IMR-90 (cell line): ENCODE results near the gene CADM1. TPM values are rescaled to one million over a fixed set of nuclear protein-coding genes. Genes with fewer than 3 reads are reported as not detected.

Experiments used
- ATAC-seq: fragments of 200-7000 bp; cut with Tn5 transposase; 2 replicates; pipeline ENCODE4 v1.9.1; 2020; ENCODE audit warnings: low read depth, mild to moderate bottlenecking, moderate library complexity
- BruUV-seq: library from RNA; stranded (reverse); fragments of 400-500 nt; replicated peaks from 2 replicates; lab custom pipeline; 2021; lab: Mats Ljungman, UMichigan
- CTCF ChIA-PET: fragments of 300-600 bp; formaldehyde crosslinking; extraction: SDS; loops from one replicate; lab custom pipeline; 2021; ENCODE audit warnings: antibody characterized with exemption; lab: Yijun Ruan, JAX
- POLR2A ChIA-PET: fragments of 300-600 bp; sonication (Branson Sonifier 250); formaldehyde crosslinking; loops from one replicate; lab custom pipeline; 2022; ENCODE audit warnings: antibody characterized with exemption; ENCODE audit not compliant: unreplicated experiment; lab: Charles Lee
- DNase-seq: peaks from one replicate; pipeline ENCODE4 v3.0.0; 2013
- H2AFZ ChIP-seq: replicated peaks from 2 replicates; pipeline ENCODE3; 2013; ENCODE audit warnings: low read length, mild to moderate bottlenecking; ENCODE audit not compliant: poor library complexity
- H2AK5ac ChIP-seq: 2 replicates; pipeline ENCODE4 v1.6.1; 2013; ENCODE audit warnings: low read depth, low read length, inconsistent platforms
- H2AK9ac ChIP-seq: replicated peaks from 2 replicates; pipeline ENCODE3; 2013; ENCODE audit warnings: mild to moderate bottlenecking, low read depth, low read length, moderate library complexity; ENCODE audit not compliant: poor library complexity
- H2BK120ac ChIP-seq: 2 replicates; pipeline ENCODE4 v1.6.1; 2013; ENCODE audit warnings: low read depth, low read length, inconsistent platforms
- H2BK15ac ChIP-seq: 3 replicates; pipeline ENCODE4 v1.6.1; 2013; ENCODE audit warnings: low read depth, low read length, inconsistent platforms
- H2BK20ac ChIP-seq: 2 replicates; pipeline ENCODE4 v1.6.1; 2013; ENCODE audit warnings: low read depth, mild to moderate bottlenecking, inconsistent platforms, low read length, moderate library complexity
- H2BK5ac ChIP-seq: 2 replicates; pipeline ENCODE4 v1.6.1; 2013; ENCODE audit warnings: mild to moderate bottlenecking, low read depth, low read length, inconsistent platforms; ENCODE audit not compliant: poor library complexity, severe bottlenecking
- H3K14ac ChIP-seq: replicated peaks from 2 replicates; pipeline ENCODE4 v1.6.1; 2013; ENCODE audit warnings: low read depth, low read length, inconsistent platforms
- H3K18ac ChIP-seq: 2 replicates; pipeline ENCODE4 v1.6.1; 2013; ENCODE audit warnings: low read depth, low read length, control low read depth
- H3K23ac ChIP-seq: 2 replicates; pipeline ENCODE4 v1.6.1; 2013; ENCODE audit warnings: low read depth, low read length, inconsistent platforms
- H3K27ac ChIP-seq: 2 replicates; pipeline ENCODE4 v1.5.1; 2013; ENCODE audit warnings: mild to moderate bottlenecking, control low read depth, low read length; ENCODE audit not compliant: insufficient read depth
- H3K27me3 ChIP-seq: 2 replicates; pipeline ENCODE4 v1.6.1; 2013; ENCODE audit warnings: low read length; ENCODE audit not compliant: control insufficient read depth, insufficient read depth
- H3K36me3 ChIP-seq: 2 replicates; pipeline ENCODE4 v1.6.1; 2013; ENCODE audit warnings: low read length, mixed read lengths; ENCODE audit not compliant: control insufficient read depth, insufficient read depth
- H3K4ac ChIP-seq: 2 replicates; pipeline ENCODE4 v1.6.1; 2013; ENCODE audit warnings: low read depth, low read length, inconsistent platforms
- H3K4me1 ChIP-seq: 2 replicates; pipeline ENCODE4 v1.6.1; 2013; ENCODE audit warnings: low read length, mixed read lengths; ENCODE audit not compliant: control insufficient read depth, insufficient read depth
- H3K4me2 ChIP-seq: 2 replicates; pipeline ENCODE4 v1.6.1; 2013; ENCODE audit warnings: low read depth, mild to moderate bottlenecking, control low read depth, low read length, moderate library complexity
- H3K4me3 ChIP-seq: 2 replicates; pipeline ENCODE4 v1.5.1; 2013; ENCODE audit warnings: low read depth, mild to moderate bottlenecking, control low read depth, low read length, moderate library complexity; ENCODE audit not compliant: insufficient read depth
- H3K56ac ChIP-seq: 2 replicates; pipeline ENCODE4 v1.6.1; 2013; ENCODE audit warnings: low read length, inconsistent platforms; ENCODE audit not compliant: insufficient read depth; ENCODE audit errors: extremely low read depth
- H3K79me1 ChIP-seq, 2 experiments: 2 replicates each; pipeline ENCODE4 v1.6.1; 2013; ENCODE audit warnings: low read length in 2 of 2, inconsistent platforms in 1 of 2, low read depth in 1 of 2
- H3K9ac ChIP-seq: 2 replicates; pipeline ENCODE4 v1.6.1; 2013; ENCODE audit warnings: low read depth, low read length, control low read depth
- H3K9me1 ChIP-seq: 2 replicates; pipeline ENCODE4 v1.6.1; 2013; ENCODE audit warnings: low read length, inconsistent platforms; ENCODE audit not compliant: insufficient read depth
- H3K9me3 ChIP-seq: 2 replicates; pipeline ENCODE4 v1.6.1; 2013; ENCODE audit warnings: low read length; ENCODE audit not compliant: control insufficient read depth, insufficient read depth
- H4K20me1 ChIP-seq: 2 replicates; pipeline ENCODE4 v1.6.1; 2013; ENCODE audit warnings: low read length, inconsistent platforms; ENCODE audit not compliant: insufficient read depth
- H4K5ac ChIP-seq: 2 replicates; pipeline ENCODE4 v1.6.1; 2013; ENCODE audit warnings: mild to moderate bottlenecking, low read depth, low read length, control low read depth
- H4K8ac ChIP-seq, 2 experiments: 2 replicates each; pipeline ENCODE4 v1.6.1; 2013; ENCODE audit warnings: low read depth in 2 of 2, low read length in 2 of 2, control low read depth in 1 of 2, inconsistent platforms in 1 of 2
- H4K91ac ChIP-seq: 2 replicates; pipeline ENCODE4 v1.6.1; 2013; ENCODE audit warnings: low read depth, low read length, inconsistent platforms; ENCODE audit not compliant: insufficient read depth
- BHLHE40 ChIP-seq: fragments of 150-350 bp; IDR thresholded peaks from 2 replicates; pipeline ENCODE4 v1.6.1; 2016; ENCODE audit warnings: mild to moderate bottlenecking, low read depth, low read length
- CEBPB ChIP-seq: IDR thresholded peaks from 2 replicates; pipeline ENCODE4 v1.6.1; 2012; ENCODE audit warnings: low read depth, low read length, improper control_type of control experiment
- CHD1 ChIP-seq: IDR thresholded peaks from 2 replicates; pipeline ENCODE4 v1.6.1; 2012; ENCODE audit warnings: low read depth, low read length, improper control_type of control experiment
- FOS ChIP-seq: fragments of 150-350 bp; IDR thresholded peaks from 2 replicates; pipeline ENCODE4 v1.6.1; 2016; ENCODE audit warnings: low read depth, low read length
- MAFK ChIP-seq: IDR thresholded peaks from 2 replicates; pipeline ENCODE4 v1.6.1; 2012; ENCODE audit warnings: low read depth, low read length, improper control_type of control experiment
- MAZ ChIP-seq: IDR thresholded peaks from 2 replicates; pipeline ENCODE4 v1.6.1; 2012; ENCODE audit warnings: low read depth, mild to moderate bottlenecking, low read length, improper control_type of control experiment, moderate library complexity, borderline replicate concordance
- MXI1 ChIP-seq: IDR thresholded peaks from 2 replicates; pipeline ENCODE4 v1.6.1; 2012; ENCODE audit warnings: low read depth, mild to moderate bottlenecking, low read length, moderate library complexity, borderline replicate concordance
- NFE2L2 ChIP-seq: fragments of 150-350 bp; IDR thresholded peaks from 2 replicates; pipeline ENCODE4 v1.6.1; 2016; ENCODE audit warnings: low read depth, mild to moderate bottlenecking, low read length
- POLR2A ChIP-seq: IDR thresholded peaks from 2 replicates; pipeline ENCODE4 v1.6.1; 2012; ENCODE audit warnings: mild to moderate bottlenecking, low read depth, low read length
- RAD21 ChIP-seq: IDR thresholded peaks from 2 replicates; pipeline ENCODE4 v1.6.1; 2012; ENCODE audit warnings: low read length, improper control_type of control experiment
- RCOR1 ChIP-seq: IDR thresholded peaks from 2 replicates; pipeline ENCODE4 v1.6.1; 2012; ENCODE audit warnings: mild to moderate bottlenecking, low read length, improper control_type of control experiment; ENCODE audit not compliant: insufficient replicate concordance
- RFX5 ChIP-seq: IDR thresholded peaks from 2 replicates; pipeline ENCODE4 v1.8.0; 2012; ENCODE audit warnings: low read depth, mild to moderate bottlenecking, low read length, moderate library complexity
- SMC3 ChIP-seq: fragments of 150-350 bp; IDR thresholded peaks from 2 replicates; pipeline ENCODE4 v1.6.1; 2016; ENCODE audit warnings: low read depth, mild to moderate bottlenecking, antibody characterized with exemption, low read length, moderate library complexity
- whole genome bisulfite sequencing, 2 experiments: methylation state at CpG; one replicate each; pipeline versions ENCODE4 v1.1.5 to v1.1.7; 2013; ENCODE audit warnings: missing lambda C conversion rate in 2 of 2; ENCODE audit not compliant: insufficient read length in 1 of 2; ENCODE audit errors: extremely low coverage in 2 of 2; 5-methylcytosine and 5-hydroxymethylcytosine counted together
- dilution Hi-C: fragments of 300-500 bp; cut with HindIII; formaldehyde crosslinking; loops from one replicate; pipeline ENCODE4 v1.14.3; 2018; ENCODE audit warnings: low sequenced_read_pairs; ENCODE audit not compliant: unreplicated experiment
- in situ Hi-C: fragments of 300-500 bp; cut with MboI; formaldehyde crosslinking; loops from 3 replicates; pipeline ENCODE4 v1.14.3; 2019; ENCODE audit warnings: low sequenced_read_pairs, inconsistent platforms, mixed read lengths
- intact Hi-C: fragments of 100-400 bp; cut with micrococcal nuclease; formaldehyde crosslinking; loops from 2 replicates; pipeline ENCODE4 v1.10.0; 2022
- polyA plus RNA-seq, 3 experiments: library from polyadenylated mRNA; depleted of rRNA; stranded (reverse); fragments of >200 nt; gene quantifications; 2 replicates each; pipeline ENCODE4 v1.2.3, GENCODE V29; 2012; ENCODE audit warnings: low replicate concordance in 1 of 3
- total RNA-seq: library from RNA; depleted of rRNA; stranded (reverse); fragments of >200 nt; gene quantifications from 2 replicates; pipeline ENCODE4 v1.2.3, GENCODE V29; 2012
- TF ChIP-seq, protein P1 (sequence below): fragments of 150-350 bp; IDR thresholded peaks from 2 replicates; pipeline ENCODE4 v1.6.1; 2016; ENCODE audit warnings: low read depth, mild to moderate bottlenecking, low read length, moderate library complexity, borderline replicate concordance
- TF ChIP-seq, protein P2 (sequence below): conservative IDR thresholded peaks from 2 replicates; pipeline ENCODE4 v1.5.1; 2012; ENCODE audit warnings: mild to moderate bottlenecking, low read depth, low read length, improper control_type of control experiment
- TF ChIP-seq, protein P3 (sequence below): fragments of 150-350 bp; IDR thresholded peaks from 2 replicates; pipeline ENCODE4 v1.6.1; 2017; ENCODE audit warnings: mild to moderate bottlenecking, antibody characterized with exemption, low read length, low read depth

The CADM1 gene
- total and polyA plus RNA-seq, 2 of the 4 experiments (the other 2 are of a cell fraction) = 28.8 to 77.1 TPM

DNA sequence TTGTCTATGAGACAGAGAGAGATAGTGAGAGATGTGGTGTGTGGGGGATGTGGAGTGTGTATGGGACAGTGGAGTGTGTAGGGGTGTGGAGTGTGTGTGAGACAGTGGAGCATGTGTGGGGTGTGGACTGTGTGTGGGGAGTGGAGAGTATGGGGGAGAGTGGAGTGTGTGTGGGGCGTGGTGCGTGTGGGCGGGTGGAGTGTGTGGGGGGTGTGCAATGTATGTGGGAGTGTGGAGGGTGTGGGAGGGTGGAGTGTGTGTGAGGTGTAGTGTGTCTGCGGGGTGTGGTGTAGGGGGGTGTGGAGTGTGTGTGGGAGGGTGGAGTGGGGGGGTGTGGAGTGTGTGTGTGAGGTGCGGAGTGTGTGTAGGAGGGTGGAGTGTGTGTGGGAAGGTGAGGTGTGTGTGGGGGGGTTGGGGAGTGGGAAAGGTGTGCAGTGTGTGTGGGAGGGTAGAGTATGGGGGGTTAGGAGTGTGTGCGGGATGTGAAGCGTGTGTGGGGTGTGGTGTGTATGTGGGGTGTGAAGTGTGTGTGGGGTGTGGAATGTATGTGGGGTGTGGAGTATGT, 356.9 kb downstream of the CADM1 start:
- Histone ChIP-seq H3K18ac (no peak overlapping the region), H3K23ac (no peak overlapping the region), H3K36me3 (no peaks in the 10 kb centered on the region), H4K20me1 (no peaks in the 10 kb centered on the region), H3K14ac (no peak overlapping the region), H2AK5ac (no peak overlapping the region), H2BK20ac (no peak overlapping the region), H3K27me3 (peaks cover 15% of the 10 kb centered on the region), H3K79me1 (no peaks in the 10 kb centered on the region), H3K9me3 (no peaks in the 10 kb centered on the region), H2AFZ (no peak overlapping the region), H3K9me1 (no peaks in the 10 kb centered on the region), H3K4me3 (no peak overlapping the region), H3K4me1 (no peaks in the 10 kb centered on the region), H2BK15ac (no peak overlapping the region), H3K9ac (no peak overlapping the region), H4K8ac (no peak overlapping the region), H3K4me2 (no peak overlapping the region), H3K4ac (no peak overlapping the region), H4K91ac (no peak overlapping the region), H2BK5ac (peak overlapping the region; percentile 82), H2AK9ac (peak overlapping the region; percentile 35), H4K5ac (no peak overlapping the region), H3K27ac (no peak overlapping the region), H2BK120ac (no peak overlapping the region), H3K56ac (no peak overlapping the region)
- CTCF ChIA-PET = no interaction called here
- dilution Hi-C loops = no loop called here
- no peak for TF ChIP-seq NFE2L2
- no peak for TF ChIP-seq MAFK
- TF ChIP-seq, protein P1, sequence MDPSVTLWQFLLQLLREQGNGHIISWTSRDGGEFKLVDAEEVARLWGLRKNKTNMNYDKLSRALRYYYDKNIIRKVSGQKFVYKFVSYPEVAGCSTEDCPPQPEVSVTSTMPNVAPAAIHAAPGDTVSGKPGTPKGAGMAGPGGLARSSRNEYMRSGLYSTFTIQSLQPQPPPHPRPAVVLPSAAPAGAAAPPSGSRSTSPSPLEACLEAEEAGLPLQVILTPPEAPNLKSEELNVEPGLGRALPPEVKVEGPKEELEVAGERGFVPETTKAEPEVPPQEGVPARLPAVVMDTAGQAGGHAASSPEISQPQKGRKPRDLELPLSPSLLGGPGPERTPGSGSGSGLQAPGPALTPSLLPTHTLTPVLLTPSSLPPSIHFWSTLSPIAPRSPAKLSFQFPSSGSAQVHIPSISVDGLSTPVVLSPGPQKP = no peak
- no peak for TF ChIP-seq RAD21
- no peak for TF ChIP-seq SMC3
- TF ChIP-seq CHD1 = no peak
- no peak for TF ChIP-seq RCOR1
- TF ChIP-seq MAZ = no peak
- TF ChIP-seq, protein P2, sequence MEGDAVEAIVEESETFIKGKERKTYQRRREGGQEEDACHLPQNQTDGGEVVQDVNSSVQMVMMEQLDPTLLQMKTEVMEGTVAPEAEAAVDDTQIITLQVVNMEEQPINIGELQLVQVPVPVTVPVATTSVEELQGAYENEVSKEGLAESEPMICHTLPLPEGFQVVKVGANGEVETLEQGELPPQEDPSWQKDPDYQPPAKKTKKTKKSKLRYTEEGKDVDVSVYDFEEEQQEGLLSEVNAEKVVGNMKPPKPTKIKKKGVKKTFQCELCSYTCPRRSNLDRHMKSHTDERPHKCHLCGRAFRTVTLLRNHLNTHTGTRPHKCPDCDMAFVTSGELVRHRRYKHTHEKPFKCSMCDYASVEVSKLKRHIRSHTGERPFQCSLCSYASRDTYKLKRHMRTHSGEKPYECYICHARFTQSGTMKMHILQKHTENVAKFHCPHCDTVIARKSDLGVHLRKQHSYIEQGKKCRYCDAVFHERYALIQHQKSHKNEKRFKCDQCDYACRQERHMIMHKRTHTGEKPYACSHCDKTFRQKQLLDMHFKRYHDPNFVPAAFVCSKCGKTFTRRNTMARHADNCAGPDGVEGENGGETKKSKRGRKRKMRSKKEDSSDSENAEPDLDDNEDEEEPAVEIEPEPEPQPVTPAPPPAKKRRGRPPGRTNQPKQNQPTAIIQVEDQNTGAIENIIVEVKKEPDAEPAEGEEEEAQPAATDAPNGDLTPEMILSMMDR = no peak
- TF ChIP-seq POLR2A = no peak
- TF ChIP-seq, protein P3, sequence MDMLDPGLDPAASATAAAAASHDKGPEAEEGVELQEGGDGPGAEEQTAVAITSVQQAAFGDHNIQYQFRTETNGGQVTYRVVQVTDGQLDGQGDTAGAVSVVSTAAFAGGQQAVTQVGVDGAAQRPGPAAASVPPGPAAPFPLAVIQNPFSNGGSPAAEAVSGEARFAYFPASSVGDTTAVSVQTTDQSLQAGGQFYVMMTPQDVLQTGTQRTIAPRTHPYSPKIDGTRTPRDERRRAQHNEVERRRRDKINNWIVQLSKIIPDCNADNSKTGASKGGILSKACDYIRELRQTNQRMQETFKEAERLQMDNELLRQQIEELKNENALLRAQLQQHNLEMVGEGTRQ = no peak
- TF ChIP-seq MXI1 = no peak
- no peak for TF ChIP-seq BHLHE40
- no peak for TF ChIP-seq FOS
- no peak for TF ChIP-seq RFX5
- no peak for TF ChIP-seq CEBPB
- intact Hi-C loops = no loop called here
- 92% methylated on average over 6 of the region's 7 CpGs; no CpG with 5 or more reads in 1 of the 2 experiments for WGBS, 2 experiments
- in situ Hi-C loops = no loop called here
- POLR2A ChIA-PET = no interaction called here
- DNase-seq (no peak), ATAC-seq (no peak)
- BruUV-seq = no TSS peak
